ENCODE data around the gene DLST.

- TF ChIP-seq CTCF (conservative IDR thresholded peaks at IDR 0.05; ENCODE audit: low read length) (0 out of 2 replicates have a peak, but pooled peaks have one; percentile 1), EZH2phosphoT487 (IDR thresholded peaks at IDR 0.05; ENCODE audit: borderline replicate concordance, low read depth, low read length) (no peak)
Observed at GRCh38 chr14:74893614-74894091, 11.9 kb downstream of the DLST start.

Measured in OCI-LY7 (cell line).